Measurements from ENCODE around the gene PRRX2. TPM values are rescaled to one million over a fixed set of nuclear protein-coding genes. Genes with fewer than 3 reads are reported as not detected.

The PRRX2 gene
- total and polyA plus RNA-seq, 2 experiments from 2014 or later, result 9.7 to 23.0 TPM

DNA sequence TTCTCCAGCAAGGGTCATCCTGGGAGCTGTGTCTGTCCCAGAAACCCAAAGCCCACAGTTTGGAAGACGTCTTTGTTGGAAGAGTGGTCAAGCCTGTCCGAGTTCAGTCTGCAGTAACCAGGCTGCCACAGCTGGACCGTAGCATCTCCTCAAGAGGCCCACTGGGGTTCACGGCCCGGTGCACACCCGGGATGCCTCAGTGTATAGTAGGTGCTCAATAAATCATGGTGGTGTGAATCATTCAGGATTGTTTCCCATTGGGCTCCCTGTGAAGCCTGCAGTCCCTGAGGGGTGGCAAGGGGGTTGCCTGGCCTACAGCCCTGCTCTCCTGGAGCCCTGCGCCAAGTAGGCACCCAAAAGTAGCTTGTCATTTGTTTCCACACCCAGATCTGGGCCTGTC lies 10.3 kb upstream of the PRRX2 start:
- Histone ChIP-seq H2AFZ (no peak overlapping the region), H3K79me2 (no peaks in the 10 kb centered on the region), H3K4me3 (no peak overlapping the region), H3K4me2 (no peak overlapping the region), H3K27ac (no peak overlapping the region), H3K4me1 (ENCODE audit: insufficient read depth) (peaks cover 12% of the 10 kb centered on the region), H3K36me3 (replicated peaks; ENCODE audit: insufficient read depth, low read depth) (no peaks in the 10 kb centered on the region), H3K9me2 (replicated peaks; ENCODE audit: insufficient read depth) (no peaks in the 10 kb centered on the region), H3K9me3 (ENCODE audit: low read depth) (no peaks in the 10 kb centered on the region), H4K20me1 (ENCODE audit: insufficient read depth, poor library complexity, severe bottlenecking) (no peaks in the 10 kb centered on the region), H3K27me3 (no peaks in the 10 kb centered on the region)
- 93% methylated on average over 7 of the region's 7 CpGs for WGBS (ENCODE audit: low lambda C conversion rate, missing lambda C conversion rate)
- no peak for TF ChIP-seq EZH2 (IDR thresholded peaks at IDR 0.05; ENCODE audit: borderline replicate concordance)
- TF ChIP-seq, protein P1, sequence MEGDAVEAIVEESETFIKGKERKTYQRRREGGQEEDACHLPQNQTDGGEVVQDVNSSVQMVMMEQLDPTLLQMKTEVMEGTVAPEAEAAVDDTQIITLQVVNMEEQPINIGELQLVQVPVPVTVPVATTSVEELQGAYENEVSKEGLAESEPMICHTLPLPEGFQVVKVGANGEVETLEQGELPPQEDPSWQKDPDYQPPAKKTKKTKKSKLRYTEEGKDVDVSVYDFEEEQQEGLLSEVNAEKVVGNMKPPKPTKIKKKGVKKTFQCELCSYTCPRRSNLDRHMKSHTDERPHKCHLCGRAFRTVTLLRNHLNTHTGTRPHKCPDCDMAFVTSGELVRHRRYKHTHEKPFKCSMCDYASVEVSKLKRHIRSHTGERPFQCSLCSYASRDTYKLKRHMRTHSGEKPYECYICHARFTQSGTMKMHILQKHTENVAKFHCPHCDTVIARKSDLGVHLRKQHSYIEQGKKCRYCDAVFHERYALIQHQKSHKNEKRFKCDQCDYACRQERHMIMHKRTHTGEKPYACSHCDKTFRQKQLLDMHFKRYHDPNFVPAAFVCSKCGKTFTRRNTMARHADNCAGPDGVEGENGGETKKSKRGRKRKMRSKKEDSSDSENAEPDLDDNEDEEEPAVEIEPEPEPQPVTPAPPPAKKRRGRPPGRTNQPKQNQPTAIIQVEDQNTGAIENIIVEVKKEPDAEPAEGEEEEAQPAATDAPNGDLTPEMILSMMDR (IDR thresholded peaks at IDR 0.05; ENCODE audit: poor library complexity), result no peak
- TF ChIP-seq EZH2phosphoT487 (IDR thresholded peaks at IDR 0.05; ENCODE audit: low read depth, severe bottlenecking, unreplicated experiment), result no peak
- DNase-seq (ENCODE audit: low spot score), result no peak

DNA sequence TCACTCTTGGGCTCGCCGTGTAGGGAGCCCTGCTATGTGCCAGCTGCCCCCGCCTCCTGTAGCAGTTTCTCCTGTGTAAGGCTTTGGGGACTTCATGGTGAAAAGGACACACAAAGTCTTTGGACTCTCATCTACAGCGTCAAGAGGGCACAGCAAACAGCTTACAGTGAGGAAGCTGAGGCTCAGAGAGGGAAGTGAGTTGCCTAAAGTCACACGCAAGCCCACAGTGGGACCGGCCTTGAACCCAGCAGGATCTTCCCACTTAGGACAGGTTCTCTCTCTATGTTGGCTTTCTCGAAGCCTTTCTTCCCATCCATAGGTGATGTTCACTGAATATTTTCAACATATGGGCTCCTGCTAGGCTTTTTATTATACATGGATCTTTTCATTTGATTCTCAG lies 9.8 kb upstream of the PRRX2 start:
- peaks cover under 1% of the 10 kb centered on the region for H3K27me3 ChIP-seq
- H3K79me2 ChIP-seq, result no peaks in the 10 kb centered on the region
- TF ChIP-seq EZH2phosphoT487 (IDR thresholded peaks at IDR 0.05; ENCODE audit: low read depth, severe bottlenecking, unreplicated experiment) (no peak), EZH2 (IDR thresholded peaks at IDR 0.05; ENCODE audit: borderline replicate concordance) (no peak)
- TF ChIP-seq, protein P1 (IDR thresholded peaks at IDR 0.05; ENCODE audit: poor library complexity), result no peak
- no peak overlapping the region for H3K4me2 ChIP-seq
- 91% methylated on average over 7 of the region's 7 CpGs for WGBS (ENCODE audit: low lambda C conversion rate, missing lambda C conversion rate)
- no peaks in the 10 kb centered on the region for H3K9me3 ChIP-seq (ENCODE audit: low read depth)
- H3K4me1 ChIP-seq (ENCODE audit: insufficient read depth), result peaks cover 12% of the 10 kb centered on the region
- H3K4me3 ChIP-seq, result no peak overlapping the region
- H3K9me2 ChIP-seq (replicated peaks; ENCODE audit: insufficient read depth), result no peaks in the 10 kb centered on the region
- H3K27ac ChIP-seq, result no peak overlapping the region
- no peak overlapping the region for H2AFZ ChIP-seq
- no peak for DNase-seq (ENCODE audit: low spot score)
- H4K20me1 ChIP-seq (ENCODE audit: insufficient read depth, poor library complexity, severe bottlenecking), result no peaks in the 10 kb centered on the region
- no peaks in the 10 kb centered on the region for H3K36me3 ChIP-seq (replicated peaks; ENCODE audit: insufficient read depth, low read depth)

DNA sequence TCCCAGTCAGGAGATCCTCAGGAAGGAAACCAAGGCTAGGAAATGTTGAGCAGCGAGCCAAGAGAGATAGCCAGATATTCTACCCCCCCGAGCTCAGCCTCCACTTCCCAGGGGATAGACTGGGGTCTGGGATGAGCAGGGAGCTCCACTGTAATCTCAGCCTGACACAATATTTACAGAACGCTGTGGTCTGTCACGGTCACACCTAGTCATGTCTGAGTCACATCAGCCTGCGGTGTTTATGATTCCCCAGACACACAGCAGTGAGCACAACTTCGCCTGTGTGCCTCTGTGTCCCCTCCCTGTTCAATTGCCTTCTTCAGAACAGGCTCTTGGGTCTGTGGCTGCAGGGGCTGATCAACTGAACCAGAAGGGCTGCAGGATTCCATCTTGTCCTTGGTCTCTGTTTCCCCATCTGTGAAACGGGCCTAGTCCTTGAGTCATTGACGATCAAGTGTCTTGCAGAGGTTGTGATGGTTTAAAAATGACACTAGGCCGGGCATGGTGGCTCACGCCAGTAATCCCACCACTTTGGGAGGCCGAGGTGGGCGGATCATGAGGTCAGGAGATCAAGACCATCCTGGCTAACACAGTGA lies 8.6 kb upstream of the PRRX2 start:
- WGBS (ENCODE audit: low lambda C conversion rate, missing lambda C conversion rate), result 54% methylated on average over 12 of the region's 12 CpGs
- peaks cover 3% of the 10 kb centered on the region for H3K27me3 ChIP-seq
- no peak for TF ChIP-seq EZH2phosphoT487 (IDR thresholded peaks at IDR 0.05; ENCODE audit: low read depth, severe bottlenecking, unreplicated experiment)
- TF ChIP-seq, protein P1 (IDR thresholded peaks at IDR 0.05; ENCODE audit: poor library complexity), result no peak
- no peak for TF ChIP-seq EZH2 (IDR thresholded peaks at IDR 0.05; ENCODE audit: borderline replicate concordance)

More for the DNA sequence above, 8.6 kb upstream of the PRRX2 start:
- Histone ChIP-seq H3K9me2 (replicated peaks; ENCODE audit: insufficient read depth) (no peaks in the 10 kb centered on the region), H3K79me2 (no peaks in the 10 kb centered on the region), H3K4me2 (no peak overlapping the region), H3K4me1 (ENCODE audit: insufficient read depth) (peaks cover 12% of the 10 kb centered on the region), H3K4me3 (no peak overlapping the region), H3K9me3 (ENCODE audit: low read depth) (no peaks in the 10 kb centered on the region), H2AFZ (no peak overlapping the region), H4K20me1 (ENCODE audit: insufficient read depth, poor library complexity, severe bottlenecking) (no peaks in the 10 kb centered on the region), H3K36me3 (replicated peaks; ENCODE audit: insufficient read depth, low read depth) (no peaks in the 10 kb centered on the region), H3K27ac (peak overlapping the region; percentile 20)
- DNase-seq (ENCODE audit: low spot score), result peak; percentile 56
